HUES48 (cell line): Measurements from ENCODE around the gene NFS1.
"Not testable (repeated sequence)": the region's sequence is repeated elsewhere in the genome, so short reads cannot be mapped to it uniquely, and the experiment has no call there.

Source experiments
- H3K27ac ChIP-seq: one replicate; pipeline ENCODE4 v1.7.0; 2013; ENCODE audit warnings: low read depth, low read length, inconsistent platforms
- H3K27me3 ChIP-seq: 2 replicates; pipeline ENCODE4 v1.6.1; 2013; ENCODE audit warnings: mild to moderate bottlenecking, low read length; ENCODE audit not compliant: control insufficient read depth, insufficient read depth
- H3K36me3 ChIP-seq: 2 replicates; pipeline ENCODE4 v1.6.1; 2013; ENCODE audit warnings: low read length; ENCODE audit not compliant: control insufficient read depth, insufficient read depth
- H3K4me1 ChIP-seq: 2 replicates; pipeline ENCODE4 v1.6.1; 2013; ENCODE audit warnings: mild to moderate bottlenecking, low read length; ENCODE audit not compliant: control insufficient read depth, insufficient read depth
- H3K4me3 ChIP-seq: 2 replicates; pipeline ENCODE4 v1.5.1; 2013; ENCODE audit warnings: mild to moderate bottlenecking, low read depth, low read length
- H3K9ac ChIP-seq: 2 replicates; pipeline ENCODE4 v1.6.1; 2013; ENCODE audit warnings: mild to moderate bottlenecking, low read depth, low read length, moderate library complexity
- H3K9me3 ChIP-seq: 2 replicates; pipeline ENCODE4 v1.6.1; 2013; ENCODE audit warnings: low read length; ENCODE audit not compliant: control insufficient read depth, insufficient read depth

The NFS1 gene

GRCh38 chr20:35726842-35727711, 27.9 kb upstream of the NFS1 start:
- Histone ChIP-seq H3K9me3 (no peaks in the 10 kb centered on the region), H3K27me3 (no peaks in the 10 kb centered on the region), H3K4me1 (no peaks in the 10 kb centered on the region), H3K9ac (no peak overlapping the region), H3K36me3 (peaks cover 98% of the 10 kb centered on the region), H3K27ac (no peak overlapping the region), H3K4me3 (no peak overlapping the region)

GRCh38 chr20:35724321-35725230, 25.4 kb upstream of the NFS1 start:
- H3K4me1 ChIP-seq, result no peaks in the 10 kb centered on the region
- no peak overlapping the region for H3K9ac ChIP-seq
- H3K9me3 ChIP-seq, result no peaks in the 10 kb centered on the region
- no peaks in the 10 kb centered on the region for H3K27me3 ChIP-seq
- no peak overlapping the region for H3K27ac ChIP-seq
- H3K4me3 ChIP-seq, result no peak overlapping the region
- H3K36me3 ChIP-seq, result peaks cover 98% of the 10 kb centered on the region

- not testable (repeated sequence) for H3K9ac ChIP-seq, H3K9me3 ChIP-seq, H3K27me3 ChIP-seq, H3K4me3 ChIP-seq, H3K4me1 ChIP-seq, H3K27ac ChIP-seq
- H3K36me3 ChIP-seq, result peaks cover 98% of the 10 kb centered on the region
Measured at GRCh38 chr20:35723652-35724320, 24.6 kb upstream of the NFS1 start.

GRCh38 chr20:35723275-35723639, 24.1 kb upstream of the NFS1 start:
- not testable (repeated sequence) for H3K27me3 ChIP-seq, H3K4me1 ChIP-seq, H3K4me3 ChIP-seq, H3K9ac ChIP-seq, H3K9me3 ChIP-seq, H3K27ac ChIP-seq
- peaks cover 98% of the 10 kb centered on the region for H3K36me3 ChIP-seq

- H3K36me3 ChIP-seq, result peaks cover 100% of the 10 kb centered on the region
- H3K27ac ChIP-seq, result no peak overlapping the region
- no peaks in the 10 kb centered on the region for H3K9me3 ChIP-seq
- no peaks in the 10 kb centered on the region for H3K27me3 ChIP-seq
- no peak overlapping the region for H3K4me3 ChIP-seq
- no peak overlapping the region for H3K9ac ChIP-seq
- no peaks in the 10 kb centered on the region for H3K4me1 ChIP-seq
Measured at GRCh38 chr20:35721621-35722020, 22.5 kb upstream of the NFS1 start.

GRCh38 chr20:35721219-35721618, 22.1 kb upstream of the NFS1 start:
- H3K36me3 ChIP-seq, result peaks cover 100% of the 10 kb centered on the region

GRCh38 chr20:35720165-35721123, 21.3 kb upstream of the NFS1 start:
- H3K27me3 ChIP-seq, result no peaks in the 10 kb centered on the region
- H3K9me3 ChIP-seq, result no peaks in the 10 kb centered on the region
- no peak overlapping the region for H3K4me3 ChIP-seq
- H3K9ac ChIP-seq, result no peak overlapping the region
- H3K27ac ChIP-seq, result no peak overlapping the region
- H3K36me3 ChIP-seq, result peaks cover 100% of the 10 kb centered on the region
- no peaks in the 10 kb centered on the region for H3K4me1 ChIP-seq

More at GRCh38 chr20:35721219-35721618, 22.1 kb upstream of the NFS1 start:
- H3K4me3 ChIP-seq, result no peak overlapping the region
- H3K4me1 ChIP-seq, result no peaks in the 10 kb centered on the region
- H3K27ac ChIP-seq, result no peak overlapping the region
- H3K9me3 ChIP-seq, result no peaks in the 10 kb centered on the region
- no peaks in the 10 kb centered on the region for H3K27me3 ChIP-seq
- no peak overlapping the region for H3K9ac ChIP-seq

GRCh38 chr20:35719717-35720116, 20.6 kb upstream of the NFS1 start:
- no peak overlapping the region for H3K27ac ChIP-seq
- H3K4me3 ChIP-seq, result no peak overlapping the region
- H3K4me1 ChIP-seq, result no peaks in the 10 kb centered on the region
- H3K9ac ChIP-seq, result no peak overlapping the region
- no peaks in the 10 kb centered on the region for H3K27me3 ChIP-seq
- peaks cover 100% of the 10 kb centered on the region for H3K36me3 ChIP-seq
- no peaks in the 10 kb centered on the region for H3K9me3 ChIP-seq

- H3K4me1 ChIP-seq, result no peaks in the 10 kb centered on the region
- no peak overlapping the region for H3K27ac ChIP-seq
- H3K4me3 ChIP-seq, result no peak overlapping the region
- H3K9ac ChIP-seq, result no peak overlapping the region
- H3K36me3 ChIP-seq, result peaks cover 100% of the 10 kb centered on the region
- no peaks in the 10 kb centered on the region for H3K9me3 ChIP-seq
- H3K27me3 ChIP-seq, result no peaks in the 10 kb centered on the region
Measured at GRCh38 chr20:35718972-35719635, 20.0 kb upstream of the NFS1 start.

GRCh38 chr20:35718321-35718720, 19.2 kb upstream of the NFS1 start:
- not testable (repeated sequence) for H3K27ac ChIP-seq, H3K27me3 ChIP-seq, H3K4me1 ChIP-seq, H3K9ac ChIP-seq, H3K4me3 ChIP-seq, H3K9me3 ChIP-seq
- H3K36me3 ChIP-seq, result peaks cover 100% of the 10 kb centered on the region
